Coronary artery (tissue), 2 donors: ENCODE results near the gene PRKG1.

Experiments used
- DNase-seq: peaks from one replicate; pipeline ENCODE4 v3.0.0-alpha.2; 2017; ENCODE audit warnings: low spot score
- H3K27ac ChIP-seq, 2 donors: fragments of 200-600 bp; sonication (generic); one replicate each; pipeline ENCODE4 v1.5.1; 2016 to 2019
- H3K4me3 ChIP-seq: fragments of 200-600 bp; sonication (generic); 2 replicates; pipeline ENCODE4 v1.5.1; 2016; ENCODE audit warnings: mild to moderate bottlenecking, moderate library complexity
- CTCF ChIP-seq: fragments of 200-600 bp; sonication (generic); IDR thresholded peaks from one replicate; pipeline ENCODE4 v1.5.1; 2019; ENCODE audit warnings: antibody characterized with exemption

PRKG1 gene

GRCh38 chr10:52056291-52056690 is 982.0 kb downstream of the PRKG1 start:
- Histone ChIP-seq H3K27ac (no peak overlapping the region), H3K4me3 (no peak overlapping the region)
- TF ChIP-seq CTCF: no peak
- no peak for DNase-seq

- no peak for TF ChIP-seq CTCF
- Histone ChIP-seq H3K27ac (no peak overlapping the region), H3K4me3 (no peak overlapping the region)
- no peak for DNase-seq
Observed at GRCh38 chr10:52059089-52059488, 984.8 kb downstream of the PRKG1 start.

- TF ChIP-seq CTCF: no peak
- DNase-seq: no peak
- no peak overlapping the region for H3K4me3 ChIP-seq
Observed at GRCh38 chr10:52063159-52063558, 988.9 kb downstream of the PRKG1 start.

GRCh38 chr10:52064084-52064845 is 990.0 kb downstream of the PRKG1 start:
- no peak overlapping the region for H3K27ac ChIP-seq
- no peak overlapping the region for H3K4me3 ChIP-seq
- TF ChIP-seq CTCF: no peak
- no peak for DNase-seq

More at GRCh38 chr10:52063159-52063558, 988.9 kb downstream of the PRKG1 start:
- H3K27ac ChIP-seq: no peak overlapping the region

GRCh38 chr10:52066383-52066782 is 992.1 kb downstream of the PRKG1 start:
- DNase-seq: no peak
- H3K27ac ChIP-seq: no peak overlapping the region
- H3K4me3 ChIP-seq: no peak overlapping the region
- no peak for TF ChIP-seq CTCF

- no peak for DNase-seq
- TF ChIP-seq CTCF: no peak
- H3K27ac ChIP-seq: no peak overlapping the region
- no peak overlapping the region for H3K4me3 ChIP-seq
Observed at GRCh38 chr10:52068485-52068884, 994.2 kb downstream of the PRKG1 start.

- TF ChIP-seq CTCF: no peak
- peak overlapping the region; percentile 32 for H3K4me3 ChIP-seq
- no peak for DNase-seq
- H3K27ac ChIP-seq: peak overlapping the region; percentile 17 to 19
Observed at GRCh38 chr10:52071814-52072213, 997.5 kb downstream of the PRKG1 start.
